IMR-90 (cell line): Measurements from ENCODE around the gene ZNF675. TPM values are rescaled to one million over a fixed set of nuclear protein-coding genes. Genes with fewer than 3 reads are reported as not detected.

Experiments
- ATAC-seq: fragments of 200-7000 bp; cut with Tn5 transposase; 2 replicates; pipeline ENCODE4 v1.9.1; 2020; ENCODE audit warnings: low read depth, mild to moderate bottlenecking, moderate library complexity
- BruUV-seq: library from RNA; stranded (reverse); fragments of 400-500 nt; replicated peaks from 2 replicates; lab custom pipeline; 2021; lab: Mats Ljungman, UMichigan
- CTCF ChIA-PET: fragments of 300-600 bp; formaldehyde crosslinking; extraction: SDS; loops from one replicate; lab custom pipeline; 2021; ENCODE audit warnings: antibody characterized with exemption; lab: Yijun Ruan, JAX
- POLR2A ChIA-PET: fragments of 300-600 bp; sonication (Branson Sonifier 250); formaldehyde crosslinking; loops from one replicate; lab custom pipeline; 2022; ENCODE audit warnings: antibody characterized with exemption; ENCODE audit not compliant: unreplicated experiment; lab: Charles Lee
- DNase-seq: peaks from one replicate; pipeline ENCODE4 v3.0.0; 2013
- H2AFZ ChIP-seq: replicated peaks from 2 replicates; pipeline ENCODE3; 2013; ENCODE audit warnings: low read length, mild to moderate bottlenecking; ENCODE audit not compliant: poor library complexity
- H2AK5ac ChIP-seq: 2 replicates; pipeline ENCODE4 v1.6.1; 2013; ENCODE audit warnings: low read depth, low read length, inconsistent platforms
- H2AK9ac ChIP-seq: replicated peaks from 2 replicates; pipeline ENCODE3; 2013; ENCODE audit warnings: mild to moderate bottlenecking, low read depth, low read length, moderate library complexity; ENCODE audit not compliant: poor library complexity
- H2BK120ac ChIP-seq: 2 replicates; pipeline ENCODE4 v1.6.1; 2013; ENCODE audit warnings: low read depth, low read length, inconsistent platforms
- H2BK15ac ChIP-seq: 3 replicates; pipeline ENCODE4 v1.6.1; 2013; ENCODE audit warnings: low read depth, low read length, inconsistent platforms
- H2BK20ac ChIP-seq: 2 replicates; pipeline ENCODE4 v1.6.1; 2013; ENCODE audit warnings: low read depth, mild to moderate bottlenecking, inconsistent platforms, low read length, moderate library complexity
- H2BK5ac ChIP-seq: 2 replicates; pipeline ENCODE4 v1.6.1; 2013; ENCODE audit warnings: mild to moderate bottlenecking, low read depth, low read length, inconsistent platforms; ENCODE audit not compliant: poor library complexity, severe bottlenecking
- H3K14ac ChIP-seq: replicated peaks from 2 replicates; pipeline ENCODE4 v1.6.1; 2013; ENCODE audit warnings: low read depth, low read length, inconsistent platforms
- H3K18ac ChIP-seq: 2 replicates; pipeline ENCODE4 v1.6.1; 2013; ENCODE audit warnings: low read depth, low read length, control low read depth
- H3K23ac ChIP-seq: 2 replicates; pipeline ENCODE4 v1.6.1; 2013; ENCODE audit warnings: low read depth, low read length, inconsistent platforms
- H3K27ac ChIP-seq: 2 replicates; pipeline ENCODE4 v1.5.1; 2013; ENCODE audit warnings: mild to moderate bottlenecking, control low read depth, low read length; ENCODE audit not compliant: insufficient read depth
- H3K27me3 ChIP-seq: 2 replicates; pipeline ENCODE4 v1.6.1; 2013; ENCODE audit warnings: low read length; ENCODE audit not compliant: control insufficient read depth, insufficient read depth
- H3K36me3 ChIP-seq: 2 replicates; pipeline ENCODE4 v1.6.1; 2013; ENCODE audit warnings: low read length, mixed read lengths; ENCODE audit not compliant: control insufficient read depth, insufficient read depth
- H3K4ac ChIP-seq: 2 replicates; pipeline ENCODE4 v1.6.1; 2013; ENCODE audit warnings: low read depth, low read length, inconsistent platforms
- H3K4me1 ChIP-seq: 2 replicates; pipeline ENCODE4 v1.6.1; 2013; ENCODE audit warnings: low read length, mixed read lengths; ENCODE audit not compliant: control insufficient read depth, insufficient read depth
- H3K4me2 ChIP-seq: 2 replicates; pipeline ENCODE4 v1.6.1; 2013; ENCODE audit warnings: low read depth, mild to moderate bottlenecking, control low read depth, low read length, moderate library complexity
- H3K4me3 ChIP-seq: 2 replicates; pipeline ENCODE4 v1.5.1; 2013; ENCODE audit warnings: low read depth, mild to moderate bottlenecking, control low read depth, low read length, moderate library complexity; ENCODE audit not compliant: insufficient read depth
- H3K56ac ChIP-seq: 2 replicates; pipeline ENCODE4 v1.6.1; 2013; ENCODE audit warnings: low read length, inconsistent platforms; ENCODE audit not compliant: insufficient read depth; ENCODE audit errors: extremely low read depth
- H3K79me1 ChIP-seq, 2 experiments: 2 replicates each; pipeline ENCODE4 v1.6.1; 2013; ENCODE audit warnings: low read length in 2 of 2, inconsistent platforms in 1 of 2, low read depth in 1 of 2
- H3K9ac ChIP-seq: 2 replicates; pipeline ENCODE4 v1.6.1; 2013; ENCODE audit warnings: low read depth, low read length, control low read depth
- H3K9me1 ChIP-seq: 2 replicates; pipeline ENCODE4 v1.6.1; 2013; ENCODE audit warnings: low read length, inconsistent platforms; ENCODE audit not compliant: insufficient read depth
- H3K9me3 ChIP-seq: 2 replicates; pipeline ENCODE4 v1.6.1; 2013; ENCODE audit warnings: low read length; ENCODE audit not compliant: control insufficient read depth, insufficient read depth
- H4K20me1 ChIP-seq: 2 replicates; pipeline ENCODE4 v1.6.1; 2013; ENCODE audit warnings: low read length, inconsistent platforms; ENCODE audit not compliant: insufficient read depth
- H4K5ac ChIP-seq: 2 replicates; pipeline ENCODE4 v1.6.1; 2013; ENCODE audit warnings: mild to moderate bottlenecking, low read depth, low read length, control low read depth
- H4K8ac ChIP-seq, 2 experiments: 2 replicates each; pipeline ENCODE4 v1.6.1; 2013; ENCODE audit warnings: low read depth in 2 of 2, low read length in 2 of 2, control low read depth in 1 of 2, inconsistent platforms in 1 of 2
- H4K91ac ChIP-seq: 2 replicates; pipeline ENCODE4 v1.6.1; 2013; ENCODE audit warnings: low read depth, low read length, inconsistent platforms; ENCODE audit not compliant: insufficient read depth
- BHLHE40 ChIP-seq: fragments of 150-350 bp; IDR thresholded peaks from 2 replicates; pipeline ENCODE4 v1.6.1; 2016; ENCODE audit warnings: mild to moderate bottlenecking, low read depth, low read length
- FOS ChIP-seq: fragments of 150-350 bp; IDR thresholded peaks from 2 replicates; pipeline ENCODE4 v1.6.1; 2016; ENCODE audit warnings: low read depth, low read length
- MAZ ChIP-seq: IDR thresholded peaks from 2 replicates; pipeline ENCODE4 v1.6.1; 2012; ENCODE audit warnings: low read depth, mild to moderate bottlenecking, low read length, improper control_type of control experiment, moderate library complexity, borderline replicate concordance
- MXI1 ChIP-seq: IDR thresholded peaks from 2 replicates; pipeline ENCODE4 v1.6.1; 2012; ENCODE audit warnings: low read depth, mild to moderate bottlenecking, low read length, moderate library complexity, borderline replicate concordance
- NFE2L2 ChIP-seq: fragments of 150-350 bp; IDR thresholded peaks from 2 replicates; pipeline ENCODE4 v1.6.1; 2016; ENCODE audit warnings: low read depth, mild to moderate bottlenecking, low read length
- POLR2A ChIP-seq: IDR thresholded peaks from 2 replicates; pipeline ENCODE4 v1.6.1; 2012; ENCODE audit warnings: mild to moderate bottlenecking, low read depth, low read length
- RAD21 ChIP-seq: IDR thresholded peaks from 2 replicates; pipeline ENCODE4 v1.6.1; 2012; ENCODE audit warnings: low read length, improper control_type of control experiment
- WGBS, 2 experiments: methylation state at CpG; one replicate each; pipeline versions ENCODE4 v1.1.5 to v1.1.7; 2013; ENCODE audit warnings: missing lambda C conversion rate in 2 of 2; ENCODE audit not compliant: insufficient read length in 1 of 2; ENCODE audit errors: extremely low coverage in 2 of 2; 5-methylcytosine and 5-hydroxymethylcytosine counted together
- dilution Hi-C: fragments of 300-500 bp; cut with HindIII; formaldehyde crosslinking; loops from one replicate; pipeline ENCODE4 v1.14.3; 2018; ENCODE audit warnings: low sequenced_read_pairs; ENCODE audit not compliant: unreplicated experiment
- in situ Hi-C: fragments of 300-500 bp; cut with MboI; formaldehyde crosslinking; loops from 3 replicates; pipeline ENCODE4 v1.14.3; 2019; ENCODE audit warnings: low sequenced_read_pairs, inconsistent platforms, mixed read lengths
- intact Hi-C: fragments of 100-400 bp; cut with micrococcal nuclease; formaldehyde crosslinking; loops from 2 replicates; pipeline ENCODE4 v1.10.0; 2022
- polyA plus RNA-seq, 3 experiments: library from polyadenylated mRNA; depleted of rRNA; stranded (reverse); fragments of >200 nt; gene quantifications; 2 replicates each; pipeline ENCODE4 v1.2.3, GENCODE V29; 2012; ENCODE audit warnings: low replicate concordance in 1 of 3
- total RNA-seq: library from RNA; depleted of rRNA; stranded (reverse); fragments of >200 nt; gene quantifications from 2 replicates; pipeline ENCODE4 v1.2.3, GENCODE V29; 2012

ZNF675 gene
- total and polyA plus RNA-seq, 2 of the 4 experiments (the other 2 are of a cell fraction) = 2.5 to 11.1 TPM

GRCh38 chr19:23699521-23699860 lies 12.5 kb upstream of the ZNF675 start:
- no CpG with 5 or more reads among the region's 2 CpGs for WGBS, 2 experiments
- Histone ChIP-seq H2BK20ac (no peak overlapping the region), H3K9ac (no peak overlapping the region), H2BK5ac (no peak overlapping the region), H3K23ac (no peak overlapping the region), H4K8ac (no peak overlapping the region), H2BK120ac (no peak overlapping the region), H3K56ac (no peak overlapping the region), H4K91ac (no peak overlapping the region), H3K4ac (no peak overlapping the region), H3K27ac (no peak overlapping the region), H3K4me3 (no peak overlapping the region), H3K9me3 (peaks cover 2% of the 10 kb centered on the region; the same call in 1 of the 2 replicates), H3K79me1 (no peaks in the 10 kb centered on the region), H3K18ac (no peak overlapping the region), H3K14ac (no peak overlapping the region), H2AFZ (no peak overlapping the region), H3K4me1 (no peaks in the 10 kb centered on the region), H3K36me3 (no peaks in the 10 kb centered on the region), H4K20me1 (no peaks in the 10 kb centered on the region), H2BK15ac (no peak overlapping the region), H3K9me1 (no peaks in the 10 kb centered on the region), H2AK9ac (no peak overlapping the region), H4K5ac (no peak overlapping the region), H3K4me2 (no peak overlapping the region), H3K27me3 (no peaks in the 10 kb centered on the region), H2AK5ac (no peak overlapping the region)
- in situ Hi-C loops = no loop called here
- dilution Hi-C loops = no loop called here
- POLR2A ChIA-PET = no interaction called here
- no TSS peak for BruUV-seq
- ATAC-seq (peak; percentile 17), DNase-seq (no peak)
- TF ChIP-seq BHLHE40 (no peak), RAD21 (no peak), MXI1 (no peak), NFE2L2 (no peak), MAZ (no peak), FOS (no peak), POLR2A (no peak)
- CTCF ChIA-PET = interaction anchor here (0.9 kb wide), 1 partner anchor 10 kb away, joined by 3 read pairs; no protein-coding TSS in a partner anchor
- intact Hi-C loops = no loop called here
